Endothelial cell of umbilical vein (primary cell): ENCODE results near the gene NKD1. TPM values are rescaled to one million over a fixed set of nuclear protein-coding genes. Genes with fewer than 3 reads are reported as not detected.

Experiments used
- BruUV-seq: library from RNA; stranded (reverse); fragments of 400-500 nt; replicated peaks from 2 replicates; lab custom pipeline; 2021; lab: Mats Ljungman, UMichigan
- CTCF ChIA-PET: fragments of 300-600, 350-600 bp; sonication (Branson Sonifier 250); formaldehyde crosslinking; loops from one replicate; lab custom pipeline; 2021; ENCODE audit warnings: antibody characterized with exemption, inconsistent platforms; lab: Charles Lee
- POLR2A ChIA-PET: fragments of 300-600, 350-600 bp; sonication (Branson Sonifier 250); formaldehyde crosslinking; loops from one replicate; lab custom pipeline; 2021; ENCODE audit warnings: antibody characterized with exemption, inconsistent platforms; lab: Charles Lee
- DNase-seq: peaks from one replicate; pipeline ENCODE4 v3.0.0-alpha.2; 2011; ENCODE audit warnings: low read depth, low spot score
- FAIRE-seq: peaks from 2 replicates; lab custom pipeline; 2011; peaks lifted over from hg19 to GRCh38; lab: Jason Lieb, UNC
- H2AFZ ChIP-seq: 2 replicates; pipeline ENCODE4 v1.6.0; 2012; ENCODE audit warnings: low read depth, low read length, control low read depth, inconsistent platforms
- H3K27ac ChIP-seq: 2 replicates; pipeline ENCODE4 v1.5.1; 2011; ENCODE audit warnings: low read depth, mild to moderate bottlenecking, control low read depth, low read length, moderate library complexity; ENCODE audit not compliant: insufficient read depth
- H3K27me3 ChIP-seq, 2 experiments: 2 replicates each; pipeline versions ENCODE4 v1.6.0 to v1.6.1; 2011; ENCODE audit warnings: low read length in 2 of 2, mixed read lengths in 1 of 2; ENCODE audit not compliant: control insufficient read depth in 2 of 2, insufficient read depth in 2 of 2
- H3K36me3 ChIP-seq, 2 experiments: 2 replicates in 1 of 2; 3 replicates in 1 of 2; pipeline ENCODE4 v1.5.1; 2011; ENCODE audit warnings: low read length in 2 of 2, mild to moderate bottlenecking in 1 of 2, moderate library complexity in 1 of 2; ENCODE audit not compliant: control insufficient read depth in 2 of 2, insufficient read depth in 2 of 2; ENCODE audit errors: extremely low read depth in 1 of 2
- H3K4me1 ChIP-seq: 3 replicates; pipeline ENCODE4 v1.5.1; 2011; ENCODE audit warnings: mild to moderate bottlenecking, low read length; ENCODE audit not compliant: control insufficient read depth, insufficient read depth; ENCODE audit errors: extremely low read depth
- H3K4me2 ChIP-seq: 2 replicates; pipeline ENCODE4 v1.6.1; 2011; ENCODE audit warnings: low read length, control low read depth, mixed read lengths; ENCODE audit not compliant: insufficient read depth
- H3K4me3 ChIP-seq, 3 experiments: fragments of 200-600 bp in 1 of 3; sonication (generic), shearing (Covaris generic) in 1 of 3; replicated peaks in 1 of 3; 2 replicates each; pipeline ENCODE4 v1.5.1; 2011 to 2016; ENCODE audit warnings: control low read depth in 3 of 3, low read length in 3 of 3, mild to moderate bottlenecking in 2 of 3, inconsistent platforms in 1 of 3, low read depth in 1 of 3, moderate library complexity in 1 of 3; ENCODE audit not compliant: insufficient read depth in 1 of 3
- H3K79me2 ChIP-seq: 2 replicates; pipeline ENCODE4 v1.6.0; 2012; ENCODE audit warnings: low read length, inconsistent platforms; ENCODE audit not compliant: control insufficient read depth, insufficient read depth
- H3K9ac ChIP-seq: replicated peaks from 2 replicates; pipeline ENCODE3; 2011; ENCODE audit warnings: low read length, control low read depth; ENCODE audit not compliant: insufficient read depth; ENCODE audit errors: extremely low read depth
- H3K9me1 ChIP-seq: replicated peaks from 3 replicates; pipeline ENCODE4 v1.6.0; 2011; ENCODE audit warnings: mild to moderate bottlenecking, low read length; ENCODE audit not compliant: control insufficient read depth, insufficient read depth; ENCODE audit errors: extremely low read depth
- H3K9me3 ChIP-seq: replicated peaks from 2 replicates; pipeline ENCODE4 v1.5.1; 2012; ENCODE audit warnings: low read length, inconsistent platforms; ENCODE audit not compliant: control insufficient read depth, insufficient read depth
- H4K20me1 ChIP-seq: replicated peaks from 2 replicates; pipeline ENCODE3; 2011; ENCODE audit warnings: mild to moderate bottlenecking, low read length; ENCODE audit not compliant: control insufficient read depth, insufficient read depth; ENCODE audit errors: extremely low read depth
- CTCF ChIP-seq, 2 donors: IDR thresholded peaks; 1 replicate in 1 of 2; 2 replicates in 1 of 2; pipeline ENCODE4 v1.5.1; 2011; ENCODE audit warnings: low read length in 2 of 2, mild to moderate bottlenecking in 2 of 2, moderate library complexity in 2 of 2, control low read depth in 1 of 2, inconsistent platforms in 1 of 2, low read depth in 1 of 2; ENCODE audit not compliant: insufficient read depth in 1 of 2; ENCODE audit errors: extremely low read depth in 1 of 2
- EZH2 ChIP-seq: IDR thresholded peaks from 2 replicates; pipeline ENCODE4 v1.6.1; 2012; ENCODE audit warnings: borderline replicate concordance, low read depth, mild to moderate bottlenecking, moderate library complexity, low read length, inconsistent platforms; ENCODE audit not compliant: severe bottlenecking
- FOS ChIP-seq: IDR thresholded peaks from 2 replicates; pipeline ENCODE4 v1.6.1; 2011; ENCODE audit warnings: mild to moderate bottlenecking, low read length, moderate library complexity, borderline replicate concordance; ENCODE audit not compliant: insufficient read depth
- GATA2 ChIP-seq: IDR thresholded peaks from 2 replicates; pipeline ENCODE4 v1.7.0; 2011; ENCODE audit warnings: low read depth, mild to moderate bottlenecking, moderate library complexity, mixed read lengths, low read length; ENCODE audit not compliant: insufficient read length, insufficient read depth
- JUN ChIP-seq: IDR thresholded peaks from 2 replicates; pipeline ENCODE4 v1.6.1; 2011; ENCODE audit warnings: borderline replicate concordance, low read depth; ENCODE audit not compliant: insufficient read length, insufficient read depth
- MAX ChIP-seq: IDR thresholded peaks from 2 replicates; pipeline ENCODE4 v1.6.1; 2011; ENCODE audit not compliant: insufficient read depth, insufficient read length
- MYC ChIP-seq: IDR thresholded peaks from one replicate; pipeline ENCODE4 v1.6.1; 2011; ENCODE audit warnings: mild to moderate bottlenecking, low read depth, low read length
- POLR2A ChIP-seq: IDR thresholded peaks from 2 replicates; pipeline ENCODE4 v1.6.1; 2012; ENCODE audit warnings: low read depth, mild to moderate bottlenecking, control low read depth, low read length
- POLR2AphosphoS5 ChIP-seq: IDR thresholded peaks from 2 replicates; pipeline ENCODE4 v1.6.1; 2012; ENCODE audit warnings: low read depth, mild to moderate bottlenecking, control low read depth, low read length, moderate library complexity; ENCODE audit not compliant: insufficient read depth
- dilution Hi-C: fragments of 300-500 bp; cut with MboI; formaldehyde crosslinking; loops from one replicate; pipeline ENCODE4 v1.15.0; 2019; ENCODE audit warnings: low sequenced_read_pairs; ENCODE audit not compliant: extremely low pct_ligation_motif_present
- intact Hi-C: fragments of 100-400 bp; cut with micrococcal nuclease; formaldehyde crosslinking; loops from one replicate; pipeline ENCODE4 v1.10.0; 2022
- polyA plus RNA-seq, 4 experiments: library from polyadenylated mRNA; depleted of rRNA in 3 of 4; stranded (reverse) in 3 of 4; unstranded in 1 of 4; fragments of >200 nt; gene quantifications; 2 replicates each; pipeline versions ENCODE4 v1.2.1 to v1.2.3, GENCODE V29; 2011 to 2012; ENCODE audit warnings: missing spikeins in 1 of 4
- total RNA-seq: library from RNA; stranded (reverse); gene quantifications from 2 replicates; pipeline ENCODE4 v1.2.3, GENCODE V29; 2021

The NKD1 gene
- total and polyA plus RNA-seq, 2 donors (not counting 3 experiments of a cell fraction or from before 2014, with no cell fraction given) = not detected

GRCh38 chr16:50673496-50674275, 125.5 kb downstream of the NKD1 start:
- dilution Hi-C loops (no loop called here), intact Hi-C loops (no loop called here)
- H3K9me3 ChIP-seq = peaks cover 3% of the 10 kb centered on the region
- TF ChIP-seq JUN (no peak), GATA2 (no peak), EZH2 (no peak), FOS (no peak), MYC (no peak), POLR2A (no peak), CTCF (IDR thresholded peaks at IDR 0.05; ENCODE audit: extremely low read depth in 1 of 2, insufficient read depth in 1 of 2, low read depth in 1 of 2, low read length in 2 of 2) (no peak), POLR2AphosphoS5 (no peak), MAX (no peak)
- H4K20me1 ChIP-seq = no peaks in the 10 kb centered on the region
- no peaks in the 10 kb centered on the region for H3K79me2 ChIP-seq
- FAIRE-seq = no peak
- H3K4me3 ChIP-seq = no peak overlapping the region
- DNase-seq = no peak
- H3K9ac ChIP-seq = no peak overlapping the region
- no peaks in the 10 kb centered on the region for H3K27me3 ChIP-seq
- CTCF ChIA-PET = interaction anchor here (1.1 to 10.9 kb wide), 4 partner anchors 8 to 648 kb away, joined by 3 to 179 read pairs (median 14); partner anchors contain the start of gene CNEP1R1
- BruUV-seq = no TSS peak
- H3K4me1 ChIP-seq = no peaks in the 10 kb centered on the region
- no peak overlapping the region for H3K4me2 ChIP-seq
- no peaks in the 10 kb centered on the region for H3K9me1 ChIP-seq
- no peak overlapping the region for H3K27ac ChIP-seq
- POLR2A ChIA-PET = no interaction called here
- no peak overlapping the region for H2AFZ ChIP-seq
- H3K36me3 ChIP-seq = no peaks in the 10 kb centered on the region
